K562 (cell line): ENCODE results near the gene IL10RB. TPM values are rescaled to one million over a fixed set of nuclear protein-coding genes. Genes with fewer than 3 reads are reported as not detected.

Source experiments
- ATAC-seq: fragments of 200-7000 bp; cut with Tn5 transposase; 3 replicates; pipeline ENCODE4 v1.9.1; 2020; ENCODE audit warnings: moderate library complexity
- BruUV-seq: library from RNA; stranded (reverse); fragments of 400-500 nt; replicated peaks from 2 replicates; lab custom pipeline; 2021; lab: Mats Ljungman, UMichigan
- CTCF ChIA-PET: fragments of 300-600 bp; formaldehyde crosslinking; extraction: SDS; loops from one replicate; lab custom pipeline; 2021; ENCODE audit warnings: low intra/inter-chr PET ratio; lab: Yijun Ruan, JAX
- POLR2A ChIA-PET: fragments of 300-600, 350-650 bp; sonication (Branson Sonifier 250); formaldehyde crosslinking; extraction: SDS; loops from one replicate; lab custom pipeline; 2021; ENCODE audit warnings: antibody characterized with exemption, inconsistent platforms; lab: Yijun Ruan, JAX
- DNase-seq, 4 experiments: peaks; one replicate each; pipeline versions ENCODE4 v3.0.0 to v3.0.0-alpha.2; 2011 to 2018; ENCODE audit warnings: low spot score in 3 of 4, mixed read lengths in 3 of 4; ENCODE audit errors: extremely low read depth in 1 of 4
- FAIRE-seq: peaks from 2 replicates; lab custom pipeline; 2011; peaks lifted over from hg19 to GRCh38; lab: Jason Lieb, UNC
- H2AFZ ChIP-seq: 2 replicates; pipeline ENCODE4 v1.6.0; 2011; ENCODE audit warnings: low read depth, low read length, control low read depth, inconsistent platforms
- H3K27ac ChIP-seq: fragments of 200-600 bp; 3 replicates; pipeline ENCODE4 v1.8.0; 2011; ENCODE audit warnings: low read depth, mild to moderate bottlenecking, control low read depth, inconsistent platforms, low read length, moderate library complexity, mixed read lengths; ENCODE audit errors: extremely low read depth
- H3K27me3 ChIP-seq, 2 experiments: fragments of 300-600 bp in 1 of 2; 2 replicates in 1 of 2; 3 replicates in 1 of 2; pipeline versions ENCODE4 v1.6.0 to v1.8.0; 2011; ENCODE audit warnings: inconsistent platforms in 2 of 2, low read length in 2 of 2, mild to moderate bottlenecking in 1 of 2, mixed read lengths in 1 of 2, moderate library complexity in 1 of 2; ENCODE audit not compliant: control insufficient read depth in 2 of 2, insufficient read depth in 2 of 2
- H3K36me3 ChIP-seq: fragments of 300-600 bp; 3 replicates; pipeline ENCODE4 v1.8.0; 2011; ENCODE audit warnings: mild to moderate bottlenecking, low read length, inconsistent platforms; ENCODE audit not compliant: control insufficient read depth, insufficient read depth
- H3K4me1 ChIP-seq, 2 experiments: fragments of 200-600 bp in 1 of 2; replicated peaks in 1 of 2; 2 replicates in 1 of 2; 3 replicates in 1 of 2; pipeline versions ENCODE4 v1.5.1 to v1.8.0; 2011; ENCODE audit warnings: inconsistent platforms in 2 of 2, low read length in 2 of 2, mild to moderate bottlenecking in 1 of 2, mixed read lengths in 1 of 2, moderate library complexity in 1 of 2; ENCODE audit not compliant: control insufficient read depth in 2 of 2, insufficient read depth in 2 of 2
- H3K4me2 ChIP-seq: 2 replicates; pipeline ENCODE4 v1.6.1; 2011; ENCODE audit warnings: low read length, control low read depth, inconsistent platforms, mixed read lengths; ENCODE audit not compliant: insufficient read depth
- H3K4me3 ChIP-seq: fragments of 200-600 bp; sonication (generic), shearing (Covaris generic); 2 replicates; pipeline ENCODE4 v1.5.1; 2016; ENCODE audit warnings: control low read depth, inconsistent platforms
- H3K79me2 ChIP-seq: fragments of 200-600 bp; 3 replicates; pipeline ENCODE4 v1.8.0; 2011; ENCODE audit warnings: low read length, inconsistent platforms; ENCODE audit not compliant: control insufficient read depth, insufficient read depth
- H3K9ac ChIP-seq, 2 experiments: 2 replicates each; pipeline versions ENCODE4 v1.6.0 to v1.6.1; 2011; ENCODE audit warnings: low read depth in 2 of 2, low read length in 2 of 2, control low read depth in 1 of 2, inconsistent platforms in 1 of 2, mild to moderate bottlenecking in 1 of 2, mixed read lengths in 1 of 2; ENCODE audit not compliant: insufficient read depth in 1 of 2
- H3K9me1 ChIP-seq: one replicate; pipeline ENCODE4 v1.6.0; 2011; ENCODE audit warnings: inconsistent platforms, mild to moderate bottlenecking, low read length, moderate library complexity; ENCODE audit not compliant: control insufficient read depth, insufficient read depth
- H3K9me3 ChIP-seq: replicated peaks from 2 replicates; pipeline ENCODE4 v1.5.1; 2011; ENCODE audit warnings: low read depth, low read length, inconsistent platforms; ENCODE audit not compliant: control insufficient read depth, insufficient read depth
- H4K20me1 ChIP-seq: replicated peaks from 2 replicates; pipeline ENCODE4 v1.6.1; 2011; ENCODE audit warnings: low read length, inconsistent platforms, mixed read lengths; ENCODE audit not compliant: control insufficient read depth, insufficient read depth
- BACH1 ChIP-seq: fragments of 200-800 bp; sonication (Bioruptor generic); IDR thresholded peaks from 2 replicates; pipeline ENCODE4 v1.6.1; 2016; ENCODE audit warnings: missing genetic modification characterization, missing compliant biosample characterization
- GTF2E2 ChIP-seq: fragments of 200-800 bp; sonication (Bioruptor generic); IDR thresholded peaks from 2 replicates; pipeline ENCODE4 v1.6.1; 2016; ENCODE audit warnings: missing genetic modification characterization, missing compliant biosample characterization
- MAFF ChIP-seq: IDR thresholded peaks from 2 replicates; pipeline ENCODE4 v1.6.1; 2012; ENCODE audit warnings: low read length, improper control_type of control experiment
- TAL1 ChIP-seq: fragments of 450-650 bp; IDR thresholded peaks from 2 replicates; pipeline ENCODE4 v1.6.1; 2016; ENCODE audit warnings: mild to moderate bottlenecking
- ZC3H11A ChIP-seq: IDR thresholded peaks from 2 replicates; pipeline ENCODE4 v1.6.1; 2012; ENCODE audit warnings: low read depth, low read length, improper control_type of control experiment
- ZFP36 ChIP-seq: fragments of 150-350 bp; IDR thresholded peaks from 2 replicates; pipeline ENCODE4 v1.6.1; 2018; ENCODE audit warnings: low read length, low read depth; ENCODE audit not compliant: partially characterized antibody
- ZNF436 ChIP-seq: fragments of 250-450, 450-650 bp; sonication (Bioruptor Pico); formaldehyde crosslinking; IDR thresholded peaks from 2 replicates; pipeline ENCODE4 v1.7.0; 2020; ENCODE audit warnings: mild to moderate bottlenecking
- ZNF507 ChIP-seq: conservative IDR thresholded peaks from 2 replicates; pipeline ENCODE4 v1.6.1; 2017; ENCODE audit warnings: missing genetic modification characterization, missing compliant biosample characterization
- ZSCAN29 ChIP-seq: fragments of 450-650 bp; IDR thresholded peaks from 2 replicates; pipeline ENCODE4 v1.6.1; 2017
- WGBS: fragments of 100-300 bp; shearing (Covaris generic); methylation state at CpG from one replicate; pipeline ENCODE4 v1.1.6; 2016; ENCODE audit warnings: low coverage, mixed read lengths; ENCODE audit not compliant: insufficient coverage; ENCODE audit errors: missing lambda C conversion rate; 5-methylcytosine and 5-hydroxymethylcytosine counted together
- in situ Hi-C: fragments of 300-500 bp; cut with MboI; formaldehyde crosslinking; loops from 4 replicates; pipeline ENCODE4 v1.15.0; 2018; ENCODE audit warnings: inconsistent platforms, mixed read lengths
- intact Hi-C: fragments of 100-400 bp; cut with micrococcal nuclease; formaldehyde crosslinking; loops from 2 replicates; pipeline ENCODE4 v1.14.2; 2022
- polyA plus RNA-seq, 8 experiments: library from polyadenylated mRNA; depleted of rRNA in 4 of 8; stranded (reverse) in 5 of 8; unstranded in 3 of 8; fragments of >200 nt; fragmentation: Nextera tagmentation in 2 of 8; fragmentation: Illumina TruSeq in 1 of 8; extraction: Ambion mirVana in 2 of 8; extraction: Trizol in 1 of 8; gene quantifications; 2 replicates each; pipeline versions ENCODE4 v1.2.1 to v1.2.3, GENCODE V29; 2011 to 2014; ENCODE audit warnings: inconsistent platforms in 1 of 8, missing spikeins in 1 of 8
- total RNA-seq, 7 experiments: library from RNA; depleted of rRNA in 6 of 7; stranded (reverse); fragments of >200 nt in 6 of 7; fragmentation: Illumina TruSeq in 2 of 7; extraction: Trizol in 2 of 7; gene quantifications; 2 replicates each; pipeline versions ENCODE4 v1.2.1 to v1.2.3, GENCODE V29; 2011 to 2021; ENCODE audit warnings: low replicate concordance in 1 of 7
- TF ChIP-seq, protein P1 (sequence below): fragments of 450-650 bp; IDR thresholded peaks from 2 replicates; pipeline ENCODE4 v1.6.1; 2016; ENCODE audit warnings: mild to moderate bottlenecking
- TF ChIP-seq, protein P2 (sequence below): fragments of 250-450 bp; sonication (Bioruptor Pico); IDR thresholded peaks from 2 replicates; pipeline ENCODE4 v1.5.0; 2021
- TF ChIP-seq, protein P3 (sequence below), 2 experiments: fragments of 450-650 bp; IDR thresholded peaks; 2 replicates each; pipeline ENCODE4 v1.6.1; 2016; ENCODE audit warnings: mild to moderate bottlenecking in 2 of 2, borderline replicate concordance in 1 of 2, low read depth in 1 of 2, moderate library complexity in 1 of 2

Gene IL10RB
- total and polyA plus RNA-seq, 9 of the 15 experiments (the other 6 are each of a cell fraction or from before 2014, with no cell fraction given): 10.9 to 33.8 (median 23.0) TPM

DNA sequence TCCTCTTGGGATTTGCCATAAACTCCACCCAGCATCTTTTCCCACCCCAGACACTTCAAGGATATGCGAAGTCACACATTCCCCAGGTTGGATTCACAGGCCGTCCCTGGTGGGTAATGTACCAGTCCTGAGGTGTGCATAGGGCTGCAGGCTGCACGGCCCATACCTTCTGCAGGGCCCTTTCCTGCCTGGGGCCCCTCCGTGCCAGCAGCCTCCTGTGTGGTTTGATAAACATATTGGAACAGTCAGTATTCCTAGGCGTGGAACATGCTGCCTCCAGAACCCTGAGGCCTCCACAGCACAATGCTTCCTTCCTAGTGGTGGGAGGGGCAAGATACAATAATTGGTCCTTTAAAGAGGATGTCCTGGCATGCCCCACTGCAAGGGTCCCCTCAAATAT is 26.6 kb downstream of the IL10RB start:
- Histone ChIP-seq H3K27ac (no peak overlapping the region), H3K36me3 (peaks cover 12% of the 10 kb centered on the region; the same call in 2 of the 3 replicates), H3K4me2 (no peak overlapping the region), H3K79me2 (no peaks in the 10 kb centered on the region), H3K9me3 (no peaks in the 10 kb centered on the region), H3K9ac (no peak overlapping the region), H3K4me1 (peaks cover 0 to 8% of the 10 kb centered on the region in 2 experiments; a peak in 1 of 5 replicates), H3K4me3 (no peak overlapping the region), H4K20me1 (no peaks in the 10 kb centered on the region), H3K9me1 (no peaks in the 10 kb centered on the region), H2AFZ (no peak overlapping the region), H3K27me3 (no peaks in the 10 kb centered on the region)
- WGBS: 60% methylated on average over 5 of the region's 5 CpGs
- POLR2A ChIA-PET: interaction anchor here (0.8 kb wide), 1 partner anchor 16 kb away, joined by 3 read pairs; no protein-coding TSS in a partner anchor
- in situ Hi-C loops: no loop called here
- no peak for DNase-seq
- CTCF ChIA-PET: no interaction called here
- no peak for FAIRE-seq
- intact Hi-C loops: no loop called here
- no peak for ATAC-seq
- BruUV-seq: no TSS peak
- TF ChIP-seq ZNF436 (CRISPR knock-in tag) (no peak), ZC3H11A (no peak), ZFP36 (no peak), BACH1 (tag) (no peak), GTF2E2 (tag) (no peak), ZNF507 (no peak), MAFF (no peak), TAL1 (no peak), ZSCAN29 (no peak)
- TF ChIP-seq, protein P1, sequence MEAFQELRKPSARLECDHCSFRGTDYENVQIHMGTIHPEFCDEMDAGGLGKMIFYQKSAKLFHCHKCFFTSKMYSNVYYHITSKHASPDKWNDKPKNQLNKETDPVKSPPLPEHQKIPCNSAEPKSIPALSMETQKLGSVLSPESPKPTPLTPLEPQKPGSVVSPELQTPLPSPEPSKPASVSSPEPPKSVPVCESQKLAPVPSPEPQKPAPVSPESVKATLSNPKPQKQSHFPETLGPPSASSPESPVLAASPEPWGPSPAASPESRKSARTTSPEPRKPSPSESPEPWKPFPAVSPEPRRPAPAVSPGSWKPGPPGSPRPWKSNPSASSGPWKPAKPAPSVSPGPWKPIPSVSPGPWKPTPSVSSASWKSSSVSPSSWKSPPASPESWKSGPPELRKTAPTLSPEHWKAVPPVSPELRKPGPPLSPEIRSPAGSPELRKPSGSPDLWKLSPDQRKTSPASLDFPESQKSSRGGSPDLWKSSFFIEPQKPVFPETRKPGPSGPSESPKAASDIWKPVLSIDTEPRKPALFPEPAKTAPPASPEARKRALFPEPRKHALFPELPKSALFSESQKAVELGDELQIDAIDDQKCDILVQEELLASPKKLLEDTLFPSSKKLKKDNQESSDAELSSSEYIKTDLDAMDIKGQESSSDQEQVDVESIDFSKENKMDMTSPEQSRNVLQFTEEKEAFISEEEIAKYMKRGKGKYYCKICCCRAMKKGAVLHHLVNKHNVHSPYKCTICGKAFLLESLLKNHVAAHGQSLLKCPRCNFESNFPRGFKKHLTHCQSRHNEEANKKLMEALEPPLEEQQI: no peak
- TF ChIP-seq, protein P2, sequence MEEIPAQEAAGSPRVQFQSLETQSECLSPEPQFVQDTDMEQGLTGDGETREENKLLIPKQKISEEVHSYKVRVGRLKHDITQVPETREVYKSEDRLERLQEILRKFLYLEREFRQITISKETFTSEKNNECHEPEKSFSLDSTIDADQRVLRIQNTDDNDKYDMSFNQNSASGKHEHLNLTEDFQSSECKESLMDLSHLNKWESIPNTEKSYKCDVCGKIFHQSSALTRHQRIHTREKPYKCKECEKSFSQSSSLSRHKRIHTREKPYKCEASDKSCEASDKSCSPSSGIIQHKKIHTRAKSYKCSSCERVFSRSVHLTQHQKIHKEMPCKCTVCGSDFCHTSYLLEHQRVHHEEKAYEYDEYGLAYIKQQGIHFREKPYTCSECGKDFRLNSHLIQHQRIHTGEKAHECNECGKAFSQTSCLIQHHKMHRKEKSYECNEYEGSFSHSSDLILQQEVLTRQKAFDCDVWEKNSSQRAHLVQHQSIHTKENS (CRISPR knock-in tag): no peak
- TF ChIP-seq, protein P3, sequence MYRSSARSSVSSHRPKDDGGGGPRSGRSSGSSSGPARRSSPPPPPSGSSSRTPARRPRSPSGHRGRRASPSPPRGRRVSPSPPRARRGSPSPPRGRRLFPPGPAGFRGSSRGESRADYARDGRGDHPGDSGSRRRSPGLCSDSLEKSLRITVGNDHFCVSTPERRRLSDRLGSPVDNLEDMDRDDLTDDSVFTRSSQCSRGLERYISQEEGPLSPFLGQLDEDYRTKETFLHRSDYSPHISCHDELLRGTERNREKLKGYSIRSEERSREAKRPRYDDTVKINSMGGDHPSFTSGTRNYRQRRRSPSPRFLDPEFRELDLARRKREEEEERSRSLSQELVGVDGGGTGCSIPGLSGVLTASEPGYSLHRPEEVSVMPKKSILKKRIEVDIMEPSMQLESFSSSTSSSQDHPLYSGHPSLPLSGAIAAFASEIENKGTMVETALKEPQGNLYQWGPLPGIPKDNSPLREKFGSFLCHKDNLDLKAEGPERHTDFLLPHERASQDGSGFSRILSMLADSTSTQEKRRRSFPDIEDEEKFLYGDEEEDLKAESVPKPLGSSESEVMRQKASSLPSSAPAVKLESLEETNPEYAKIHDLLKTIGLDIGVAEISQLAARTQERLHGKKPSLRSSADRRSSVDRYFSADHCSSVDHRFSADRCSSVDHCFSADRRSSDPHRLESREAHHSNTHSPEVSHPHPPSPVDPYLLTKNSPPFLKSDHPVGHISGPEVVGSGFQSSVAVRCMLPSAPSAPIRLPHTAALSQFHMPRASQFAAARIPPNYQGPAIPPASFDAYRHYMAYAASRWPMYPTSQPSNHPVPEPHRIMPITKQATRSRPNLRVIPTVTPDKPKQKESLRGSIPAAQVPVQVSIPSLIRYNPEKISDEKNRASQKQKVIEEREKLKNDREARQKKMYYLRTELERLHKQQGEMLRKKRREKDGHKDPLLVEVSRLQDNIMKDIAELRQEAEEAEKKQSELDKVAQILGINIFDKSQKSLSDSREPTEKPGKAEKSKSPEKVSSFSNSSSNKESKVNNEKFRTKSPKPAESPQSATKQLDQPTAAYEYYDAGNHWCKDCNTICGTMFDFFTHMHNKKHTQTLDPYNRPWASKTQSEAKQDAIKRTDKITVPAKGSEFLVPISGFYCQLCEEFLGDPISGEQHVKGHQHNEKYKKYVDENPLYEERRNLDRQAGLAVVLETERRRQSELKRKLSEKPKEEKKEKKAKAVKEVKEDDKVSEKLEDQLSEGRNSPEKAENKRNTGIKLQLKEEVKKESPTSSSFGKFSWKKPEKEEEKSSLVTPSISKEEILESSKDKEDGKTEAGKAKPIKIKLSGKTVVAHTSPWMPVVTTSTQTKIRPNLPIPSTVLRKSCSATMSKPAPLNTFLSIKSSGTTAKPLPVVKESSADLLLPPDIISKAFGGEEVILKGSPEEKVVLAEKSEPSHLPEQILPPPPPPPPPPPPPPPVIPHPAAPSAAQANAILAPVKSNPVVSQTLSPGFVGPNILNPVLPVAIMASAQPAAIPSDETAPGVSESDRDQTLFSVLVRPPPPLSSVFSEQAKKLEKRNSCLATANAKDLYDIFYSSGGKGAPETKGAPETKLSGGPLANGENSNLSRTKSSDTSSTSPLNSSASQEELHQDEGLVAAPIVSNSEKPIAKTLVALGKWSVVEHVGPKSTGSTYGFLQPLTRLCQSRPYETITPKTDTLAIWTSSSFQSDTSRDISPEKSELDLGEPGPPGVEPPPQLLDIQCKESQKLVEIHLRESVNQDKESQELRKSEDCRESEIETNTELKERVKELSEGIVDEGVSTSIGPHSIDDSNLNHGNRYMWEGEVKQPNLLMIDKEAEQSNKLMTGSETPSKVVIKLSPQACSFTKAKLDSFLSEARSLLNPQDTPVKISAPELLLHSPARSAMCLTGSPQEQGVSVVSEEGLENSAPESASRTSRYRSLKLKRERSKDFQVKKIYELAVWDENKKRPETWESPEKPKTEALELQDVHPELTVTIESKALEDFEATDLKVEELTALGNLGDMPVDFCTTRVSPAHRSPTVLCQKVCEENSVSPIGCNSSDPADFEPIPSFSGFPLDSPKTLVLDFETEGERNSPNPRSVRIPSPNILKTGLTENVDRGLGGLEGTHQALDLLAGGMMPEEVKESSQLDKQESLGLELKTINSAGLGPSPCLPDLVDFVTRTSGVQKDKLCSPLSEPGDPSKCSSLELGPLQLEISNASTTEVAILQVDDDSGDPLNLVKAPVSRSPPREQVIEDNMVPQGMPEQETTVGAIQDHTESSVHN (IDR thresholded peaks at IDR 0.05; ENCODE audit: borderline replicate concordance in 1 of 2, low read depth in 1 of 2): no peak
